ENCODE measurements around the gene CLIP1. TPM values are rescaled to one million over a fixed set of nuclear protein-coding genes. Genes with fewer than 3 reads are reported as not detected.
"Not testable (repeated sequence)": the region's sequence is repeated elsewhere in the genome, so short reads cannot be mapped to it uniquely, and the experiment has no call there.

Gene CLIP1
- total RNA-seq, 2 donors from 2014 or later, result 91.2 to 180 TPM

DNA sequence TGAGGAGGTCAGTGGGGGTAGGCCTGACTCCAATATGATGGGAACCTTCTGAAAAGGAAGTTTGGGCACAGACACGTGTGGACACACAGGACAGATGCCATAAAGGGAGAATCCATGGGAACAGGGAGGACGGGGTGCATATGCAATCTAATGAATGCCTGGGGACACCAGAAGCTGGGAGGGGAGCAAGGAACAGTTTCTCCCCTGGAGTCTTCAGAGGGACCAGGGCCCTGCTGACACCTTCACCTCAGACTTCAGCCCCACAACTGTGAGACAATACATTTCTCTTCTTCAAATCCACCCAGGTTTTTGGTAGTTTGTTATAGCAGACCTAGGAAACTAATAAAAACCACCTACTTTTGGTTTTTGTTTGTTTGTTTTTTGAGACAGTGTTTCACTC, 35.2 kb upstream of the CLIP1 start:
- Histone ChIP-seq H3K4me3 (no peak overlapping the region), H3K27ac (no peak overlapping the region), H3K27me3 (replicated peaks; ENCODE audit: insufficient read depth) (no peaks in the 10 kb centered on the region), H3K36me3 (no peaks in the 10 kb centered on the region), H3K9me3 (no peaks in the 10 kb centered on the region), H3K4me1 (ENCODE audit: control insufficient read depth in 1 of 2, low read depth in 2 of 2) (no peaks in the 10 kb centered on the region)
- no peak for ATAC-seq (ENCODE audit: insufficient number of reproducible peaks, low FRiP score, low read depth)
- no peak for DNase-seq (ENCODE audit: low spot score)
- TF ChIP-seq, protein P1, sequence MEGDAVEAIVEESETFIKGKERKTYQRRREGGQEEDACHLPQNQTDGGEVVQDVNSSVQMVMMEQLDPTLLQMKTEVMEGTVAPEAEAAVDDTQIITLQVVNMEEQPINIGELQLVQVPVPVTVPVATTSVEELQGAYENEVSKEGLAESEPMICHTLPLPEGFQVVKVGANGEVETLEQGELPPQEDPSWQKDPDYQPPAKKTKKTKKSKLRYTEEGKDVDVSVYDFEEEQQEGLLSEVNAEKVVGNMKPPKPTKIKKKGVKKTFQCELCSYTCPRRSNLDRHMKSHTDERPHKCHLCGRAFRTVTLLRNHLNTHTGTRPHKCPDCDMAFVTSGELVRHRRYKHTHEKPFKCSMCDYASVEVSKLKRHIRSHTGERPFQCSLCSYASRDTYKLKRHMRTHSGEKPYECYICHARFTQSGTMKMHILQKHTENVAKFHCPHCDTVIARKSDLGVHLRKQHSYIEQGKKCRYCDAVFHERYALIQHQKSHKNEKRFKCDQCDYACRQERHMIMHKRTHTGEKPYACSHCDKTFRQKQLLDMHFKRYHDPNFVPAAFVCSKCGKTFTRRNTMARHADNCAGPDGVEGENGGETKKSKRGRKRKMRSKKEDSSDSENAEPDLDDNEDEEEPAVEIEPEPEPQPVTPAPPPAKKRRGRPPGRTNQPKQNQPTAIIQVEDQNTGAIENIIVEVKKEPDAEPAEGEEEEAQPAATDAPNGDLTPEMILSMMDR (IDR thresholded peaks at IDR 0.05), result no peak

DNA sequence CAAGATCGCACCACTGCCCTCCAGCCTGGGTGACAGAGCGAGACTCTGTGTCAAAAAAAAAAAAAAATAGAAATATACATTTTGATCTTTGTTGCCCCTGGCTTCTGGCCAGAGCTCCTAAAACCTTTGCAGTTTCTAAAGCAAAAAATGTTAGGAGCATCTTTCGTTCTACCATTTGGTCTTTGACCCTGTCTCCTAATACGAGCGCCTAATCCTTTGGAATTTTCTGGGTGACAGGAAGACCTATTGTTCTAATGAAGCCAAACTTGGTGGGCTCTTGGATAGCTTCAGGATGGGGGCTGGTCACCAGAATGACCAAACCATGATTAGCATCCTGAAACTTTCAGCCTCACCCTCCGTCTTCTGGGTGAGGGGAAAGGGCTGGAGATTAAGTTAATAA, 32.3 kb upstream of the CLIP1 start:
- Histone ChIP-seq H3K9me3 (no peaks in the 10 kb centered on the region), H3K27me3 (replicated peaks; ENCODE audit: insufficient read depth) (no peaks in the 10 kb centered on the region), H3K36me3 (no peaks in the 10 kb centered on the region), H3K4me3 (peak overlapping the region; percentile 7), H3K27ac (peak overlapping the region in 1 of 2 donors; percentile 30), H3K4me1 (ENCODE audit: control insufficient read depth in 1 of 2, low read depth in 2 of 2) (no peaks in the 10 kb centered on the region)
- DNase-seq (ENCODE audit: low spot score) (no peak), ATAC-seq (ENCODE audit: insufficient number of reproducible peaks, low FRiP score, low read depth) (no peak)
- TF ChIP-seq, protein P1 (IDR thresholded peaks at IDR 0.05), result no peak

DNA sequence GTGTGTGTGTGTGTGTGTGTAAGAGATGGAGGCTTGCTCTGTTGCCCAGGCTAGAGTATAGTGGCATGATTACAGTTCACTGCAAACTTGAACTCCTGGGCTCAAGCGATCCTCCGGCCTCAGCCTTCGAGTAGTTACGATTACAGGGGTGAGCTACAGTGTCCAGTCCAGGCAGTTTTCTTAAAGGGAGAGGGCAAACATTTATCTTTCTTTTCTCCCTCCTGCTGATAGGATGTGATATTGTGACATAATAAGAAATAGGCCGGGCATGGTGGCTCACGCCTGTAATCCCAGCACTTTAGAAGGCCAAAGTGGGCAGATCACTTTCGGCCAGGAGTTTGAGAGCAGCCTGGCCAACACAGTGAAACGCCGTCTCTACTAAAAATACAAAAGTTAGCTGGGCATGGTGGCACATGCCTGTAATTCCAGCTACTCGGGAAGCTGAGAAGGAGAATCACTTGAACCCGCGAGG, 31.8 kb upstream of the CLIP1 start:
- H3K36me3 ChIP-seq, result no peaks in the 10 kb centered on the region
- H3K4me1 ChIP-seq (ENCODE audit: control insufficient read depth in 1 of 2, low read depth in 2 of 2), result no peaks in the 10 kb centered on the region
- DNase-seq (ENCODE audit: low spot score), result no peak
- peak overlapping the region; percentile 7 for H3K4me3 ChIP-seq
- TF ChIP-seq, protein P1 (IDR thresholded peaks at IDR 0.05), result no peak
- peak overlapping the region in 1 of 2 donors; percentile 30 for H3K27ac ChIP-seq
- no peaks in the 10 kb centered on the region for H3K27me3 ChIP-seq (replicated peaks; ENCODE audit: insufficient read depth)
- no peaks in the 10 kb centered on the region for H3K9me3 ChIP-seq
- no peak for ATAC-seq (ENCODE audit: insufficient number of reproducible peaks, low FRiP score, low read depth)

DNA sequence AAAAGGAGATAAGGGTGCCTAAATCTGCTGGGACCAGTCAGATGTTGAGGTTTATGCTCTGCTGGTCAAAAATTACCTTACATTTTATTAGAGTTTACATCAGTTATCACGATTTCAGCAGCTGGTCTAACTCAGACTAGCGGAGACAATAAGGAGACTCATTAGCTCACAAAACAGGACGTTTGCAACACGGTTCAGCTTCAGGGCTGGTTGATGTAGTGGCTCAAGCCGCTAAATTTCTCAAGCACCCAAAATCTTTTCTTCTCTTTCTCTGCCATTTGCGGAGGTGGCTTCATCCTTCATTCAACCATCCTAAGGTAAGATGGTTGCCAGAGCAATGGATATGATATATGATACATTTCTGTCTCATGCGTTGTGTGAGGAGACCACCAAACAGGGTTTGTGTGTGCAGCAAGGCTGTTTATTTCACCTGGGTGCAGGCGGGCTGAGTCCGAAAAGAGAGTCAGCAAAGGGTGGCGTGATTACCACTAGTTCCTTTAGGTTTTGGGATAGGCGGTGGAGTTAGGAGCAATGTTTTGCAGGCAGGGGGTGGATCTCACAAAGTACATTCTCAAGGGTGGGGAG, 30.3 kb upstream of the CLIP1 start:
- H3K27ac ChIP-seq, result no peak overlapping the region
- no peak overlapping the region for H3K4me3 ChIP-seq
- no peak for DNase-seq (ENCODE audit: low spot score)
- no peak for ATAC-seq (ENCODE audit: insufficient number of reproducible peaks, low FRiP score, low read depth)
- H3K9me3 ChIP-seq, result no peaks in the 10 kb centered on the region
- H3K4me1 ChIP-seq (ENCODE audit: control insufficient read depth in 1 of 2, low read depth in 2 of 2), result no peaks in the 10 kb centered on the region
- TF ChIP-seq, protein P1 (IDR thresholded peaks at IDR 0.05), result no peak
- H3K27me3 ChIP-seq (replicated peaks; ENCODE audit: insufficient read depth), result no peaks in the 10 kb centered on the region
- no peaks in the 10 kb centered on the region for H3K36me3 ChIP-seq

DNA sequence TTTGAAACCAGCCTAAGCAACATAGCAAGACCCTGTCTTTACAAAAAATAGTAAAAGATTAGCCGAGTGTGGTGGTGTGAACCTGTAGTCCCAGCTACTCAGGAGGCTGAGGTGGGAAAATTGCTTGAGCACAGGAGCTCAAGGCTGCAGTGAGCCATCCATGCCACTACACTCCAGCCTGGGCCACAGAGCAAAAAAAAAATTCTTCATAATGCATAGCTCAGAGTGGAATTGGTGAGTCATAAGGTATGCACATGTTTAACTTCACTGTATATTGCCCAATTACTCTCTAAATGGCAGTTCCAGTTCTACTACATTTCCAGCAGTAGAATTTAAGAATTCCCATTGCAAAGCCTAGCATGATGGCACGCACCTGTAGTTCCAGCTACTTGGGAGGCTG, 26.8 kb upstream of the CLIP1 start:
- no peaks in the 10 kb centered on the region for H3K9me3 ChIP-seq
- ATAC-seq (ENCODE audit: insufficient number of reproducible peaks, low FRiP score, low read depth) (no peak), DNase-seq (ENCODE audit: low spot score) (no peak)
- no peak overlapping the region for H3K27ac ChIP-seq
- H3K36me3 ChIP-seq, result no peaks in the 10 kb centered on the region
- H3K4me1 ChIP-seq (ENCODE audit: control insufficient read depth in 1 of 2, low read depth in 2 of 2), result no peaks in the 10 kb centered on the region
- TF ChIP-seq, protein P1 (IDR thresholded peaks at IDR 0.05), result no peak
- H3K27me3 ChIP-seq (replicated peaks; ENCODE audit: insufficient read depth), result no peaks in the 10 kb centered on the region
- no peak overlapping the region for H3K4me3 ChIP-seq

DNA sequence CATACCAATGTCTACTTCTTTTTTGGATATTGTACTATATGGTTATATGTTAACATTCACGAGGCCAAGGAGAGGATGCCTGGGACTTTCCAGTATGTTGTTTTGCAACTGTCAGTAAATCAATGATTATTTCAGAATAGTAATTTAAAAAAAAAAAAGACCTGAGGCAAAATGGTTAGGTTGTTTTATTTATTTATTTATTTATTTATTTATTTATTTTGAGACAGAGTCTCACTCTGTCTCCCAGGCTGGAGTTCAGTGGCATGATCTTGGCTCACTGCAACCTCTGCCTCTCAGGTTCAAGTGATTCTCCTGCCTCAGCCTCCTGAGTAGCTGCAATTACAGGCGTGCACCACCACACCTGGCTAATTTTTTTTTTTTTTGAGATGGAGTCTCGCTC, 25.4 kb upstream of the CLIP1 start:
- not testable (repeated sequence) for H3K4me1 ChIP-seq (ENCODE audit: control insufficient read depth in 1 of 2, low read depth in 2 of 2); H3K27me3 ChIP-seq (replicated peaks; ENCODE audit: insufficient read depth); H3K4me3 ChIP-seq; ATAC-seq (ENCODE audit: insufficient number of reproducible peaks, low FRiP score, low read depth); H3K36me3 ChIP-seq; H3K9me3 ChIP-seq; H3K27ac ChIP-seq; DNase-seq (ENCODE audit: low spot score)

DNA sequence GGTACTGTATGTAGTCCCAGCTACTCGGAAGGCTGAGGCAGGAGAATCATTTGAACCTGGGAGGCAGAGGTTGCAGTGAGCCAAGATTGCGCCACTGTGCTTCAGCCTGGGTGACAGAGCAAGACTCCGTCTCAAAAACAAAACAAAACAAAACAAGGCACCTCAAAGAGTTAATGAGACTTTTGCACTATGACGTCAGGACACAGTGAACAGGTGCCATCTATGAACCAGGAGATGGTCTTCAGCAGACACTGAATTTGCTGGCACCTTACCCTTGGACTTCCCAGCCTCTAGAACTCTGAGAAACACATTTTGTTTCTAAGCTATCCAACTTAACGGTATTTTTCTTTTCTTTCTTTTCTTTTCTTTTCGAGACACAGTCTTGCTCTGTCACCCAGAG, 23.9 kb upstream of the CLIP1 start:
- not testable (repeated sequence) for H3K27ac ChIP-seq; ATAC-seq (ENCODE audit: insufficient number of reproducible peaks, low FRiP score, low read depth); H3K4me3 ChIP-seq; H3K36me3 ChIP-seq; H3K27me3 ChIP-seq (replicated peaks; ENCODE audit: insufficient read depth); H3K9me3 ChIP-seq; DNase-seq (ENCODE audit: low spot score); H3K4me1 ChIP-seq (ENCODE audit: control insufficient read depth in 1 of 2, low read depth in 2 of 2)

DNA sequence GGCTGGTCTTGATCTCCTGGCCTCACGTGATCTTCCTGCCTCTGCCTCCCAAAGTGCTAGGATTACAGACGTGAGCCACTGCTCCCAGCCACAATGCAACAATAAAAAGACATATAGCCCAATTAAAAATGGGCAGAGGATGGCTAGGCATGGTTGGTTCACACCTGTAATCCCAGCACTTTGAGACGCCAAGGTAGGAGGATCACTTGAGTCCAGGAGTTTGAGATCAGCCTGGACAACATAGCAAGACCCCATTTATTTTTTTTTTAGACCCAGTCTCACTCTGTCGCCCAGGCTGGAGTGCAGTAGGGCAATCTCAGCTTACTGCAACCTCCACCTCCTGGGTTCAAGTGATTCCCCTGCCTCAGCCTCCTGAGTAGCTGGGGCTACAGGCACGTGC, 21.6 kb upstream of the CLIP1 start:
- not testable (repeated sequence) for H3K4me3 ChIP-seq; DNase-seq (ENCODE audit: low spot score); H3K27ac ChIP-seq; H3K9me3 ChIP-seq; H3K4me1 ChIP-seq (ENCODE audit: control insufficient read depth in 1 of 2, low read depth in 2 of 2); ATAC-seq (ENCODE audit: insufficient number of reproducible peaks, low FRiP score, low read depth); H3K27me3 ChIP-seq (replicated peaks; ENCODE audit: insufficient read depth); H3K36me3 ChIP-seq

Data from thoracic aorta (tissue), 2 donors.